LNCAP (cell line): ENCODE results near the gene DDX1.

Source experiments
- CTCF ChIP-seq: fragments of 450-650 bp; IDR thresholded peaks from 2 replicates; pipeline ENCODE4 v1.5.1; 2017; ENCODE audit warnings: mild to moderate bottlenecking

Gene DDX1

GRCh38 chr2:15601681-15602080 lies 10.0 kb downstream of the DDX1 start:
- TF ChIP-seq CTCF, result no peak

- no peak for TF ChIP-seq CTCF
Observed at GRCh38 chr2:15602393-15602792, 10.7 kb downstream of the DDX1 start.

GRCh38 chr2:15603044-15603765 lies 11.5 kb downstream of the DDX1 start:
- no peak for TF ChIP-seq CTCF

- TF ChIP-seq CTCF, result no peak
Observed at GRCh38 chr2:15603948-15604347, 12.3 kb downstream of the DDX1 start.

- TF ChIP-seq CTCF, result no peak
Observed at GRCh38 chr2:15605721-15606120, 14.1 kb downstream of the DDX1 start.

GRCh38 chr2:15606481-15607441 lies 15.1 kb downstream of the DDX1 start:
- no peak for TF ChIP-seq CTCF

- TF ChIP-seq CTCF, result no peak
Observed at GRCh38 chr2:15607709-15608391, 16.2 kb downstream of the DDX1 start.
